GM21526 (cell line): ENCODE measurements around the gene SLC16A6.
"Not testable (repeated sequence)": the region's sequence is repeated elsewhere in the genome, so short reads cannot be mapped to it uniquely, and the experiment has no call there.

ENCODE experiments used
- ATAC-seq: cut with Tn5 transposase; IDR thresholded peaks from one replicate; pipeline ENCODE4 v1.9.1; 2021; ENCODE audit warnings: moderate library complexity; ENCODE audit not compliant: unreplicated experiment, low FRiP score

The SLC16A6 gene

DNA sequence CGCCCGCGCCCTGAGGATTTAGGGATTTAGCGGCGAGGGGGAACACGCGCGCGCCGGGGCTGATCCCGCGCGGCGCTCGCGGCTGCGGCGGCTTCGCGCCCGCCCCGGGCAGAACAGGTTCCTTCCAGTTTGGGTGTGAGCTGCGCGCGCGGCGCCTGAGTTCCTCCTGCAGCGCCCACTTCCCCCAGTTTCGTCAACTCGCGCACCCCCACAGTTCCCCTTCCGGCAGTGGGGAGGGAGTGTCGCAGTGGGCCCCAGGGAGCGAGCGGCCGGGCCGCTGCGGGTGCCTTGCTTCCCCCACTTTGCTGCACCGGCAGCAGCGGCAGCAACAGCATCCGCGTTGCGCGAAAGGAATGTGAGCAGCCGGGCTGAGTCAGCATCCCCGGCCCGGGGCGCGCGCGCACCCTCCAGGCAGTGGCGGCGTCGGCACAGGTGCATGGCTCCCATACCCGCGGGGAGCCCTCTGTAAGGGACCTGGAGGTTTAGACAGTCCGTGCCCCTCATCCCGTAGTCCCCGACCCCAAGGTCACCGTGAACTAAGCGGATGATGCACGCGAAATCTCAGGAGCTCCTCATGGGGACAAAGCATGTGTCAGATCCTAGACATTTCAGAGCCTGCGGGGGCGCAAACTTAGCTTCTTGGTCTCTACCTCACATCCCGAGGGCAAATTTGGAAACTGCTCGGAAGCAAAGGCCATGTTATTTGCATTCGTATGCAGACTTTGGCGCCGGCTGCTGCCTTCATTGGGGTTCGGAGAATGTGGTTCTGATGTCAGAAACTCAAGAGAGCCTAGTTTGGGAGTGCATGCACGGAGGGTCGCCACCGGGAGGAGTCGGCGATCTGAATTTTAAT is 1.1 kb upstream of the SLC16A6 start:
- peak; percentile 54 for ATAC-seq

GRCh38 chr17:68290268-68290954 is 516 bp downstream of the SLC16A6 start:
- no peak for ATAC-seq

GRCh38 chr17:68289936-68290267 is 1.0 kb downstream of the SLC16A6 start:
- no peak for ATAC-seq

DNA sequence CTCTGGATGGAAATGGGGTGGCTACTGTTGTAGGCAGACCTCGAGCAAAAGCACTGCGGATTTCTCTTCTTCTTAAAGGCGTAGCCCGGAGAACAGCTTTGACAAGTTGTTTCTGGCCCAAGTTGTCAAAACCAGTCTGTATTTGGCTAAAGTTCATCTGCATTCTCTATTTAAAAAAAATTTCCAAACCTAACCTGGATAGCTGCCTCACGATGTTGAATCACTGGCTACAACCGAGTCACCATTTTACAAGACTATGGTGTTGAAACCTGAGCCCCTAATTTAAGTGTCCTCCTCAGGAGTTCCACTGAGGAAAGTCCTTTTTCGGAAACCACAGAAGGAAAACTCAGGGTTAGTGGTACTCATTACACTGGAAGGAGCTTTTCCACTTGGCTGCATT is 1.5 kb downstream of the SLC16A6 start:
- no peak for ATAC-seq

DNA sequence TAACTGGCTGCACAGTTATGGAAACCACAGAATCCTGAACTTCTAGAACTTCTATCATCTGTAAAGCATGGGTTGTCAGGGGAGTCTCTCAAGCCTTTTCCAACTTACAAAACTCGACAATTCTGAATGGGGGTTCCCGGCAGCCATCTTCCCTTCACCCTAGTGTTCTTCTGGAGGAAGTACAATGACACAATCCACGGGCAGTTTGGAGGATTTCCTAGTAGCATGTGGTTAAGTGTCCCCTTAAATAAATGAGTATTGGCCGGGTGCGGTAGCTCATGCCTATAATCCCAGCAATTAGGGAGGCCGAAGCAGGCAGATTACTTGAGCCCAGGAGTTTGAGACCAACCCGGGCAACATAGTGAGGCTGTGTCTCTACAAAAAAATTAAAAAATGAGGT is 2.1 kb downstream of the SLC16A6 start:
- no peak for ATAC-seq

DNA sequence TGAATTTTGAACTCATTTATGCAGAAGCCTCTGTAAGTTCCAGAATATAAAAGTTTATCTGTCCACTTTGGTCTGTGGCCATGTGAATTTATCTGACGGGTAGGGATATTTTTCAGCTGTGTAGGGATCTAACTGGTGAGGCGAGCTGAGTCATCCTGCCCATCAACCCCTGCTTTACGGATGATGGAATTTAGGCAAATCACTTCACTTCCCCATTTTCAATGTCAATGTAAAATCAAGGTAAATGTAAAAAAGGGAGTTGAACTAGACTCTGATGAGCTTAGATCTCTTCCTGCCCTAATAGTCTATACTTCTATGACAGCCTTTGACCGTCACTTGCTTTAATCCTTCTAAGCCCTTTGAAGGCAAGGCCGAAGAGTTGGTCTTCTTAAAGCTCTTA is 2.6 kb downstream of the SLC16A6 start:
- ATAC-seq: no peak

DNA sequence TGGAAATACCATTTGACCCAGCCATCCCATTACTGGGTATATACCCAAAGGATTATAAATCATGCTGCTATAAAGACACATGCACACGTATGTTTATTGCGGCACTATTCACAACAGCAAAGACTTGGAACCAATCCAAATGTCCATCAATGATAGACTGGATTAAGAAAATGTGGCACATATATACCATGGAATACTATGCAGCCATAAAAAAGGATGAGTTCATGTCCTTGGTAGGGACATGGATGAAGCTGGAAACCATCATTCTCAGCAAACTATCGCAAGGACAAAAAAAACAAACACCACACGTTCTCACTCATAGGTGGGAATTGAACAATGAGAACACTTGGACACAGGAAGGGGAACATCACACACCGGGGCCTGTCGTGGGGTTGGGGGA is 9.0 kb downstream of the SLC16A6 start:
- ATAC-seq: not testable (repeated sequence)

- ATAC-seq: no peak
These were observed 13.1 kb downstream of the SLC16A6 start for GRCh38 chr17:68277807-68278206.

GRCh38 chr17:68276339-68276738 is 14.6 kb downstream of the SLC16A6 start:
- not testable (repeated sequence) for ATAC-seq

DNA sequence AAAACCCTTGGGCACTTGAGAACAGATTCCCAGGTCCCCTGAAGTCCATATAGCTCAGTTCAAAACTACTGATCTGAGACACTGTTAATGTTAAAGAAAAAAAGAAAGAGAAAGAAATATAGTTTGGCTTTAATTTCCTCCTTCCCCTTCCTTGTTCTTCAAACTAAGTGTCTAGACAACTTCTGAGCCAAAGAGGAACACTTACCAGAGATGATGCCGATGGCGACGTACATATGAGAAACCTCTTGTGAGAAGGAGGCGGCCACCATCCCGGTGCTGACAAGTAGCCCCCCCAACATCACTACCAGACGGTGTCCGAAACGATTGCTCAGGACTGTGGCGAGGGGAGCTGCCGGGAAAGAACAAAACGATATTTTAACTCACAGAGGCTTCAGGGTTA is 17.2 kb downstream of the SLC16A6 start:
- no peak for ATAC-seq

GRCh38 chr17:68265833-68266232 is 25.1 kb downstream of the SLC16A6 start:
- ATAC-seq: not testable (repeated sequence)

GRCh38 chr17:68263101-68263681 is 27.7 kb downstream of the SLC16A6 start:
- ATAC-seq: not testable (repeated sequence)

GRCh38 chr17:68262467-68262866 is 28.5 kb downstream of the SLC16A6 start:
- ATAC-seq: not testable (repeated sequence)

- no peak for ATAC-seq
These were observed 30.7 kb downstream of the SLC16A6 start for GRCh38 chr17:68260051-68260762.

GRCh38 chr17:68259648-68259951 is 31.3 kb downstream of the SLC16A6 start:
- not testable (repeated sequence) for ATAC-seq

DNA sequence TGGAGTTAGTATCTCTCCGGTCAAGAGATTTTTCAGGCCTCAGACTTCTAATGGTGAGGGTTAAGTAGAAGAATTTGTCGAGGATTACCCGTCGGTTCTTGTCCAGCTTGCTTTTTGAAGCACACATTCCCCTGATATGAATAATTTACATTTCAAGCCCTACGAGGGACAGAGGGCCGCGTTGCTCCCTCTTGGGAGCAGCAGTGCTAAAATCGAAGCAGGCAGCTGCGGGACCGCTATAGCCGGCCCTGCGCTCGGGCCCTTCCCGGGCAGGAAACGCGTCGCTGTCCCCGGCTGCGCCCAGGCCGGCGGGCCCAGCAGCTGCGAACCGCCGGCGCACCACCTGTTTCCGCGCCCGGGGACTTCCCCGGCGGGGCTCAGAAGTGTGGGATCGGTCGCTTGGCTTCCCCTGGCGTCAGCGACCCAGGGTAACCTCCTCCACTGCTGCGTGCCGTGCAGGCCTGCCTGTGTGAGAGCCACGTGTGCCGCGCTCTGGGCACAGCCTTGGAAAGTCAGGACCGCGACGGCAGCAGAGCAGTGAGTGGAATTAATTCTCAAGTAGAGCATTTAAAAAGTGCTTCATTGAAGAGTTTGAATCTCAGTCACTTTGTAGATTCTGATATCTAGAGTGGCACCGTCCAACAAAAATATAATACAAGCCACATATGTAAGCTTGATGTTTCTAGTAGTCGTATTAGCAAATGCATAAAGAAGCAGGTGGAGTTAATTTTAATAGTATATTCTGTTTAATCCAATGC is 31.9 kb downstream of the SLC16A6 start:
- peak; percentile 86 for ATAC-seq

DNA sequence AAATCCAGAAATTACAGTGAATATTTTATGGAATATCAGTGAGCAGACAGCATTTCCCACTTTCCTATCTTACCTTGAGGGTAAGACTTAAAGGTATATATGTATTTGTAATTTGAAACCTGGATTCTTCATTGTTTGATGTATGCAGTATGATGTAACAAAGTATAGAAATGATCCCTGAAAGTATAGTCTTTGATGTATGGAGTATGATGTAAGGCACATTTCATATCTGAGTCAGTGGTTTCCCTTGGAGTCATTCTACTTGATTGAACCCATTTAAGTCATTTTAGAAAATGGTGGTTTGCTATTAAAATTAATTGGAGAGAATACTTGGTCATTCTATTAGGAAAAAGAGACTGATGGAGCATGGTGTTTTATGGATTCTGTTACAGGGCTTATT is 33.0 kb downstream of the SLC16A6 start:
- no peak for ATAC-seq

DNA sequence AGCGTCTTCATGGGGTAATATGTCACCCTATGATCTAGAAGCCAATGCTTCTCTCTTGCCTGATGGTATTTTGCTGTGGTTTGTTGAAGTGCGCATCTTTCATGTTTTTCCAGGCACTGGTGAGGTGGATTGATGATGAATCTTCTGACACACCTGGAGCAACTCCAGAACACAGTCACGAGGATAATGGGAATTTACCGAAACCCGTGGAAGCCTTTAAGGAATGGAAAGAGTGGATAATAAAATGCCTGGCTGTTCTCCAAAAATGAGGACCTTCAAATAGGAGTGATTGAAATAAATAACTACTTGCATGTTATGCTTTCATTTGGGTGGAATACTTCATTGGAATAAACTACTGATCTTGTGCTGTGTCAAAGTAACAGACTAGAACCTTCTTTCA is 34.2 kb downstream of the SLC16A6 start:
- ATAC-seq: not testable (repeated sequence)

GRCh38 chr17:68255731-68256538 is 35.0 kb downstream of the SLC16A6 start:
- no peak for ATAC-seq

DNA sequence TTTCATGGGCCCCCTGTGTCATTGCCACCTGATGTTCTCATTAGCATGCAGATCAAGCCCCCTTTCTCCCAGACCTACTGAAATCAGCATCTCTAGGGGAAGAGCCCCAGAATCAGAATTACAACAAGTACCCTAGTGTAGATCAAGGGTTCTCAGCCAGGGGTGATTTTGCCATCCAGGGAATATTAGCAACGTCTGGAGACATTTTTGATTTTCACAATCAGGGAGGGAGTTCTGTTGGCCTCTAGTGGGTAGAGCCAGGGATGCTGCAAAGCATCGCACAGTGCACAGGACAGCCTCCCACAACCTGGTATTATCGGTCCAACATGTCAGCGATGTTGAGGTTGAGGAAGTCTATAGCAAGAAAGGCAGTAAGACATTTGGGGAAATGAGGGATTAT is 35.8 kb downstream of the SLC16A6 start:
- no peak for ATAC-seq
